K562 (cell line): ENCODE results near the gene NFIC. TPM values are rescaled to one million over a fixed set of nuclear protein-coding genes. Genes with fewer than 3 reads are reported as not detected.

Source experiments
- ATF7 ChIP-seq: fragments of 450-650 bp; IDR thresholded peaks from 2 replicates; pipeline ENCODE4 v1.7.1; 2014; ENCODE audit warnings: mild to moderate bottlenecking, moderate library complexity
- BRF1 ChIP-seq: IDR thresholded peaks from 3 replicates; pipeline ENCODE4 v1.6.1; 2011; ENCODE audit warnings: borderline replicate concordance, mild to moderate bottlenecking; ENCODE audit not compliant: insufficient read length; ENCODE audit errors: extremely low read depth
- GABPA ChIP-seq: fragments of 200-800 bp; sonication (Bioruptor generic); conservative IDR thresholded peaks from 2 replicates; pipeline ENCODE4 v1.6.1; 2016; ENCODE audit warnings: low read depth, missing genetic modification characterization, missing compliant biosample characterization
- GATAD2A ChIP-seq: fragments of 450-650 bp; IDR thresholded peaks from 2 replicates; pipeline ENCODE4 v1.6.1; 2017
- JUN ChIP-seq, 2 experiments: sonication (generic) in 1 of 2; formaldehyde crosslinking in 1 of 2; IDR thresholded peaks; 2 replicates each; pipeline versions ENCODE4 v1.6.1 to v1.8.0; 2012 to 2022; ENCODE audit warnings: borderline replicate concordance in 2 of 2, mild to moderate bottlenecking in 2 of 2, improper control_type of control experiment in 1 of 2, low read depth in 1 of 2, low read length in 1 of 2, missing genetic modification reagents in 1 of 2
- MECOM ChIP-seq: fragments of 250-450 bp; sonication (Bioruptor Pico); IDR thresholded peaks from 2 replicates; pipeline ENCODE4 v1.8.0; 2022; ENCODE audit warnings: inconsistent platforms
- MITF ChIP-seq: IDR thresholded peaks from 2 replicates; pipeline ENCODE4 v1.6.1; 2014; ENCODE audit warnings: antibody characterized with exemption
- NRF1 ChIP-seq, 2 experiments: fragments of 450-650 bp; IDR thresholded peaks in 1 of 2; conservative IDR thresholded peaks in 1 of 2; 2 replicates each; pipeline ENCODE4 v1.6.1; 2014; ENCODE audit warnings: mild to moderate bottlenecking in 2 of 2
- RBM25 ChIP-seq: fragments of 200-400 bp; formaldehyde crosslinking; IDR thresholded peaks from 2 replicates; pipeline ENCODE4 v1.6.1; 2018; ENCODE audit warnings: low read length, low read depth, moderate library complexity; ENCODE audit not compliant: severe bottlenecking
- ZBTB9 ChIP-seq: fragments of 450-650 bp; formaldehyde crosslinking; IDR thresholded peaks from 2 replicates; pipeline ENCODE4 v1.4.0; 2020; ENCODE audit warnings: mild to moderate bottlenecking, moderate library complexity
- ZC3H11A ChIP-seq: IDR thresholded peaks from 2 replicates; pipeline ENCODE4 v1.6.1; 2012; ENCODE audit warnings: low read depth, low read length, improper control_type of control experiment
- ZKSCAN8 ChIP-seq: fragments of 200-800 bp; sonication (Bioruptor generic); IDR thresholded peaks from 2 replicates; pipeline ENCODE4 v1.6.1; 2016; ENCODE audit warnings: missing genetic modification characterization, missing compliant biosample characterization
- ZNF583 ChIP-seq: fragments of 250-450 bp; sonication (Bioruptor Pico); IDR thresholded peaks from 2 replicates; pipeline ENCODE4 v1.4.0; 2020
- polyA plus RNA-seq, 8 experiments: library from polyadenylated mRNA; depleted of rRNA in 4 of 8; stranded (reverse) in 5 of 8; unstranded in 3 of 8; fragments of >200 nt; fragmentation: Nextera tagmentation in 2 of 8; fragmentation: Illumina TruSeq in 1 of 8; extraction: Ambion mirVana in 2 of 8; extraction: Trizol in 1 of 8; gene quantifications; 2 replicates each; pipeline versions ENCODE4 v1.2.1 to v1.2.3, GENCODE V29; 2011 to 2014; ENCODE audit warnings: inconsistent platforms in 1 of 8, missing spikeins in 1 of 8
- total RNA-seq, 7 experiments: library from RNA; depleted of rRNA in 6 of 7; stranded (reverse); fragments of >200 nt in 6 of 7; fragmentation: Illumina TruSeq in 2 of 7; extraction: Trizol in 2 of 7; gene quantifications; 2 replicates each; pipeline versions ENCODE4 v1.2.1 to v1.2.3, GENCODE V29; 2011 to 2021; ENCODE audit warnings: low replicate concordance in 1 of 7
- TF ChIP-seq, protein P1 (sequence below): sonication (generic); formaldehyde crosslinking; IDR thresholded peaks from 2 replicates; pipeline ENCODE4 v1.5.0; 2020; ENCODE audit warnings: missing genetic modification reagents
- TF ChIP-seq, protein P2 (sequence below): sonication (generic); formaldehyde crosslinking; IDR thresholded peaks from 2 replicates; pipeline ENCODE4 v1.8.1; 2023; ENCODE audit warnings: mild to moderate bottlenecking, missing genetic modification reagents
- TF ChIP-seq, protein P3 (sequence below): fragments of 450-650 bp; formaldehyde crosslinking; IDR thresholded peaks from 2 replicates; pipeline ENCODE4 v1.4.0; 2022; ENCODE audit warnings: mild to moderate bottlenecking, moderate library complexity
- TF ChIP-seq, protein P4 (sequence below): fragments of 450-650 bp; IDR thresholded peaks from 2 replicates; pipeline ENCODE4 v1.6.1; 2016

NFIC gene
- total and polyA plus RNA-seq, 9 of the 15 experiments (the other 6 are each of a cell fraction or from before 2014, with no cell fraction given), result 0.71 to 62.1 (median 6.9) TPM

- TF ChIP-seq ZBTB9 (CRISPR knock-in tag), result peak; percentile 63; the same call in 1 of the 2 replicates
- TF ChIP-seq, protein P1, sequence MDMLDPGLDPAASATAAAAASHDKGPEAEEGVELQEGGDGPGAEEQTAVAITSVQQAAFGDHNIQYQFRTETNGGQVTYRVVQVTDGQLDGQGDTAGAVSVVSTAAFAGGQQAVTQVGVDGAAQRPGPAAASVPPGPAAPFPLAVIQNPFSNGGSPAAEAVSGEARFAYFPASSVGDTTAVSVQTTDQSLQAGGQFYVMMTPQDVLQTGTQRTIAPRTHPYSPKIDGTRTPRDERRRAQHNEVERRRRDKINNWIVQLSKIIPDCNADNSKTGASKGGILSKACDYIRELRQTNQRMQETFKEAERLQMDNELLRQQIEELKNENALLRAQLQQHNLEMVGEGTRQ (CRISPR knock-in tag), result peak; percentile 69
- TF ChIP-seq MECOM, result no peak
- 0 out of 2 replicates have a peak, but pooled peaks have one; percentile 41 for TF ChIP-seq MITF
- no peak for TF ChIP-seq BRF1
- TF ChIP-seq ZNF583, result no peak
- peak; percentile 18 for TF ChIP-seq RBM25
- TF ChIP-seq GABPA, result peak; percentile 11; the same call in 1 of the 2 replicates
- TF ChIP-seq NRF1 (conservative IDR thresholded peaks at IDR 0.05 in 1 of 2, IDR thresholded peaks at IDR 0.05 in 1 of 2), result peak; percentile 20 to 32; a peak in 1 of 4 replicates
- peak; percentile 52; the same call in 1 of the 2 replicates for TF ChIP-seq JUN (IDR thresholded peaks at IDR 0.05; ENCODE audit: borderline replicate concordance, low read depth, low read length)
- no peak for TF ChIP-seq JUN (CRISPR knock-in tag; IDR thresholded peaks at IDR 0.05; ENCODE audit: borderline replicate concordance)
- TF ChIP-seq, protein P2, sequence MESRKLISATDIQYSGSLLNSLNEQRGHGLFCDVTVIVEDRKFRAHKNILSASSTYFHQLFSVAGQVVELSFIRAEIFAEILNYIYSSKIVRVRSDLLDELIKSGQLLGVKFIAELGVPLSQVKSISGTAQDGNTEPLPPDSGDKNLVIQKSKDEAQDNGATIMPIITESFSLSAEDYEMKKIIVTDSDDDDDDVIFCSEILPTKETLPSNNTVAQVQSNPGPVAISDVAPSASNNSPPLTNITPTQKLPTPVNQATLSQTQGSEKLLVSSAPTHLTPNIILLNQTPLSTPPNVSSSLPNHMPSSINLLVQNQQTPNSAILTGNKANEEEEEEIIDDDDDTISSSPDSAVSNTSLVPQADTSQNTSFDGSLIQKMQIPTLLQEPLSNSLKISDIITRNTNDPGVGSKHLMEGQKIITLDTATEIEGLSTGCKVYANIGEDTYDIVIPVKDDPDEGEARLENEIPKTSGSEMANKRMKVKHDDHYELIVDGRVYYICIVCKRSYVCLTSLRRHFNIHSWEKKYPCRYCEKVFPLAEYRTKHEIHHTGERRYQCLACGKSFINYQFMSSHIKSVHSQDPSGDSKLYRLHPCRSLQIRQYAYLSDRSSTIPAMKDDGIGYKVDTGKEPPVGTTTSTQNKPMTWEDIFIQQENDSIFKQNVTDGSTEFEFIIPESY, result 0 out of 2 replicates have a peak, but pooled peaks have one; percentile 18
- TF ChIP-seq ZKSCAN8 (CRISPR knock-in tag), result peak; percentile 74; the same call in 1 of the 2 replicates
- TF ChIP-seq ATF7, result peak; percentile 61; the same call in 1 of the 2 replicates
- TF ChIP-seq, protein P3, sequence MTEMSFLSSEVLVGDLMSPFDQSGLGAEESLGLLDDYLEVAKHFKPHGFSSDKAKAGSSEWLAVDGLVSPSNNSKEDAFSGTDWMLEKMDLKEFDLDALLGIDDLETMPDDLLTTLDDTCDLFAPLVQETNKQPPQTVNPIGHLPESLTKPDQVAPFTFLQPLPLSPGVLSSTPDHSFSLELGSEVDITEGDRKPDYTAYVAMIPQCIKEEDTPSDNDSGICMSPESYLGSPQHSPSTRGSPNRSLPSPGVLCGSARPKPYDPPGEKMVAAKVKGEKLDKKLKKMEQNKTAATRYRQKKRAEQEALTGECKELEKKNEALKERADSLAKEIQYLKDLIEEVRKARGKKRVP (CRISPR knock-in tag), result no peak
- no peak for TF ChIP-seq GATAD2A
- TF ChIP-seq, protein P4, sequence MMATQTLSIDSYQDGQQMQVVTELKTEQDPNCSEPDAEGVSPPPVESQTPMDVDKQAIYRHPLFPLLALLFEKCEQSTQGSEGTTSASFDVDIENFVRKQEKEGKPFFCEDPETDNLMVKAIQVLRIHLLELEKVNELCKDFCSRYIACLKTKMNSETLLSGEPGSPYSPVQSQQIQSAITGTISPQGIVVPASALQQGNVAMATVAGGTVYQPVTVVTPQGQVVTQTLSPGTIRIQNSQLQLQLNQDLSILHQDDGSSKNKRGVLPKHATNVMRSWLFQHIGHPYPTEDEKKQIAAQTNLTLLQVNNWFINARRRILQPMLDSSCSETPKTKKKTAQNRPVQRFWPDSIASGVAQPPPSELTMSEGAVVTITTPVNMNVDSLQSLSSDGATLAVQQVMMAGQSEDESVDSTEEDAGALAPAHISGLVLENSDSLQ, result peak; percentile 16; the same call in 1 of the 2 replicates
- no peak for TF ChIP-seq ZC3H11A
Measured at GRCh38 chr19:3450796-3451411, 84.5 kb downstream of the NFIC start (continued).
